DMS114 treated with DMSO at 0.1 percent for 48 hours (cell line): ENCODE measurements around the gene PLD4.

Experiments used
- DNase-seq: peaks from one replicate; lab custom pipeline; 2025; ENCODE audit not compliant: unreplicated experiment; lab: John Stamatoyannopoulos, UW

The PLD4 gene

DNA sequence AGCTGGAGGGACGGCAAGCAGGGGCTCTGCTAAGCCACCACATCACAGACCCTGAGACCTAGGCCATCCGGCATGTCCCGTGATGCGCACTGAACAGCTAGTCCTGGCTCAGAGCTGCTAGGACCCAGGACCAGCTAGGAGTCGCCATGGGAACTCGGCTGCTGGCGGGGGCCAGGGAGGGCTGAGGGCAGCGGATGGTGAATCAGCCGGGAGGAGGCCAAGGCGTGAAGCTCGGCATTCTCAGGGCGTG lies 48.4 kb downstream of the PLD4 start:
- DNase-seq, result no peak

GRCh38 chr14:104973385-104974145 lies 48.9 kb downstream of the PLD4 start:
- no peak for DNase-seq

DNA sequence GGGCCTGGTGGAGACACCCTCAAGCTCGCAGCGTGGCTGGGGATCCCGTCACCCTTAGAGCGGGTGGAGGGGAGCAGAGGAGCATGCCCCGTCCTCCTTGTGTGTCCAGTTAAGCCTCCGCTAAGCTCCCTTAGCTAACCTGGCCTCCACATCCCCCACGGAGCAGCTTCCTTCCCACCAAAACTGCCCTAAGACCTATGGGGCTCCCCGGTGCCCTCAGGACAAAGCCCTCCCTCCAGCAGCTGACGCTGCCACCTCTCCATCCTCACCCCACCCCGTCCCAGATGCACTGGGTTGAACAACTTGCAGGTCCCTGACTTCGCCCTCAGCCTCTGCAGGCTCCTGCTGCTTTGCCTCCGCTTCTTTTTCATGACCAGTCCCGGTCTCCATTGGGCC lies 49.5 kb downstream of the PLD4 start:
- no peak for DNase-seq

DNA sequence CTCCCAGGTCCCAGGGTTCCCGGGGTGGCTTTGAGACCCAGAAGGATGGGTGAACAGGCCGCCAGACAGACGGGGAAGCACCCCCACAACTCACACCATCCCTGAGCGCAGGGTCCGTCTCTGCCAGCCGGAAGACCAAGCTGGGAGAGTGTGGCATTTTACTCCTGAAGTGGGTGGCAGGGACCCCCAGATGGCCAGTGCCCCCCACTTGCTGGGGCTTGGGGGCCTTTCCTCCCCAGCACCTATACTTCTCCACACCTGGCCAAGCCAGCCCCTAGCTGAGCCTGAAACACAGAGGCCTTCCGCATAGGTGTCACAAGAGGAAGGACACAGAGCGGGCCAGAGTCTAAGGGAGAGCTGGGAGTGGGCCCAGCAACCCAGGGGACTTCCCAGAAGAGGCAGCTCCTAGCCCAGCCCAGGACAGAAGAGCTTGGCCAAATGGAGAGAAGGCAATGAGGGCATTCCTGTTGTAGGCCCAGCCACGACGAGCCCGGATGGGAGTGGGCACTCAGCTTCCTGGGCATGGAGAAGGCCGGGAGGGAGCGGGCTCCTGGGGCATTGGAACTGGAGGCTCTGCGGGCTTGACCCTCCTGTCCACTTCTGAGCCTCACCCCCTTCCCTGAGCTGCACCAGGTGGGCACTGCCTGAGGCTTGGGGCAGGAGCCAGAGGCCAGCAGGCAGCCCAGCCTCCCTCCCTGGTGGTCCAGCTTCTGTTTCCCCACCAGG lies 50.1 kb downstream of the PLD4 start:
- DNase-seq, result no peak

- no peak for DNase-seq
Observed at GRCh38 chr14:104975481-104976197, 51.0 kb downstream of the PLD4 start.

DNA sequence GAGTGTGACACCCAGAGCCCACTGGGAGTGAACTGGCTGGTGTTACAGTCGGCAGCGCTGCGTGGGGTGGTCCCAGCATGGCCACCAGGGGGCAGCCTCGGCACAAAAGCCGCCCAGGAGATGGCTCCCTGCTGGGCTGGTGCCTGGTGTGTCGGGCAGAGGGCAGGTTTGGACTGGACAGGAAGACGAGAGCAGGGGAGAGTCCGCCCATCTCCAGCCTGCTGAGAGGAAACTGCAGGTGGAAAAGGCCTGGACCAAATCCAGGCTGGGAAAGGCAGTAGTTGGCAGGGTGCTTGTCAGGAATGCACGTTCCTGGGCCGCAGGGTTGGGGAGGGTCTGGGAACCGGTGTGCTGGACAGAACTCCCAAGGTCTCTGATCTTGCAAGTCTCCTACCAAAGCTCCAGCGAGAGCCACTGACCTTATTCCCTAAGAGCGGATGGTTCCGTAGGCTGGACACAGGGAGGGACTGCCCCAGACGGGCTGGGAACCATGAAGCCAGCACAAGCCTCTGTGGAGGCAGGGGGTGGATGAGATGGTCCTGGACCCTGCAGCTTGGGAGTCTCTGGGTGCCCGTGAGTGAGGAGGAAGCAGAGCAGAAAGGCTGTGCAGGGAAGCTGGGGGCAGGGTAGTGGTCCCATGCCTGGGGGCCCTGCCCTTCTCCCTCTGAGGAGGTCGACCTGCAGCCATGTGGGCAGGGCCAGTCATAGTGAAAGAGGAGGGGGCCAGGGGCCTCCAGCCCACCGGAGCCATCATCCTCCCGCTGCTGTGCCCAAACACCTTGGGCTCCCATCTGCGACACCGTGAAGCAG lies 51.7 kb downstream of the PLD4 start:
- peak; percentile 39 for DNase-seq

DNA sequence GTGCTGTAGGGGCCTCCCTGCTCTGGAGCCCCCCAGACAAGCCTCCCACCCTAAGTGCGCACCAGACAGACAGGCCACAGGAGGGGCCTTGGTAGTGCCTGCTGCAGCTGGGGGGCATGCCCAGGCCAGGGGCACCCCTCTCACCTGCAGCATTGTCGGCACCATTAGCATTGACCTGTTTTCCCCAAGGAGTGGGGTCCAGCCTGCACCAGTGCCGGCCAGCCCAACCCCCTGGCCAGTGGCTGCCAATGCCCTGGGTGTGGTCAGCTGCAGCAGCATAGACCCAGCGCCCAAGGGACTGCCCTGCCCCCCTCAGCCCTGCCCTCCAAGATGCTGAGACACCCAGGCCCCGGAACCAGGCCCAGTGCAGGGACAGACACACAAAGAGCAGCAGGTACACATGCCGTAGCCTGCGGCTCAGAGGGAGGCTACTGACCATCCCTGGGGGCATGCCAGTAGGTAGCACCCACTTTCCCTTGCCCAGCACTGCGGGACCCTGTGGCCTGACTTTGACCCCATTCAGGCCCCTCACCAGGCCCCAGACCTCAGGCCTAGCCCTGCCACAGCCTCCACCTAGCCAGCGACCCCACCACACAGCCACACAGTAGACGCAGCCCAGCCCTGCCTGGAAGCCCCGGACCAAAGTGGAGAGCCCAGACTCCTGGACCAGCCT lies 52.5 kb downstream of the PLD4 start:
- no peak for DNase-seq

GRCh38 chr14:104977681-104978653 lies 53.3 kb downstream of the PLD4 start, which contains the start of gene AHNAK2:
AHNAK2 (minus strand) TSS chr14:104978374; CDS start chr14:104978237, 137 bp downstream.
- DNase-seq, result peak; percentile 13

GRCh38 chr14:104978746-104979691 lies 54.3 kb downstream of the PLD4 start:
- DNase-seq, result no peak

DNA sequence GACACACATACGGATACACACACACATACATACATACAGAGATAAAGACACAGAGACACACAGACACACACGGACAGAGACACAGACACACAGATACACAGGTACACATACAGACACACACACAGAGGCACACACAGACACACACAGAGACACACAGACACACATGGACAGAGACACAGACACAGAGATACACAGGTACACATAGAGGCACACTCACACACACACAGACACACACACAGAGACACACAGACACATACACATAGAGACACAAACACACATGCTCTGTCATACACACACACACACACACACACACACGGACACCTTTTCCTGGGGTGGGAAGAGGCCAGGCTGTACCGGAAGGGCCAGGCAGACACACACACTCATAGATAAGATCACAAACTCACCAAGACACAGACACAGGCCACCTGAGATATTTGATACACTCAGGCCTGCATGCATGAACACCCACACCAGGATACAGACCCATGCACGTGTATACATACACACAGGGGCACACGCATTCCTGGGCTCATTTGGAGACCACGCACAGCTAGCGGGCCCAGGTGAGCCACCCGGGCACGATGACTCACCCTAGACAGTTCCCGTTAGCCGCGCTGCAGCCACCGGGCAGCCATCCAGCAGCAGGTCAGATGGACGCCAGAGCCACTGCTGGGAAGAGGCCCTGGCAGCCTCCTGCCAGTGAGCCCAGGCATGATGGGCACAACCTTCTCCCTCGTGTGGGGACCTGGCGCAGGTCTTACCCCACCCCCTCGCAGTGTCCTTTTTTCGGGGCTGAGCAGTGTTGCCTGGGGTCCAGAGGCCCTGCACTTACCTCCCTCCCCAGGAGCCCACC lies 55.3 kb downstream of the PLD4 start:
- DNase-seq, result no peak

- DNase-seq, result no peak
Observed at GRCh38 chr14:104980611-104981531, 56.2 kb downstream of the PLD4 start.

GRCh38 chr14:104981699-104982541 lies 57.2 kb downstream of the PLD4 start:
- no peak for DNase-seq

GRCh38 chr14:104982548-104983230 lies 58.0 kb downstream of the PLD4 start:
- no peak for DNase-seq
